Lung (tissue), 12 donors: Measurements from ENCODE around the gene GPATCH3. TPM values are rescaled to one million over a fixed set of nuclear protein-coding genes. Genes with fewer than 3 reads are reported as not detected.

Experiments used
- ATAC-seq: fragments of 200-7000 bp; cut with Tn5 transposase; one replicate; pipeline ENCODE4 v1.9.1; 2020; ENCODE audit warnings: moderate number of reproducible peaks; ENCODE audit not compliant: insufficient read depth, low FRiP score
- DNase-seq, 3 donors: peaks; one replicate each; pipeline ENCODE4 v3.0.0-alpha.2; 2013 to 2017
- H3K27ac ChIP-seq, 2 donors: one replicate each; pipeline ENCODE4 v1.5.1; 2013; ENCODE audit warnings: mild to moderate bottlenecking in 2 of 2, moderate library complexity in 2 of 2, control low read depth in 1 of 2, inconsistent platforms in 1 of 2, low read depth in 1 of 2, low read length in 1 of 2
- H3K27me3 ChIP-seq, 3 donors: one replicate each; pipeline ENCODE4 v1.5.1; 2013; ENCODE audit warnings: low read length in 2 of 3; ENCODE audit not compliant: control insufficient read depth in 3 of 3, insufficient read depth in 3 of 3
- H3K36me3 ChIP-seq, 4 donors: one replicate each; pipeline ENCODE4 v1.5.1; 2013; ENCODE audit warnings: low read length in 4 of 4, mild to moderate bottlenecking in 1 of 4, moderate library complexity in 1 of 4; ENCODE audit not compliant: control insufficient read depth in 4 of 4, insufficient read depth in 4 of 4
- H3K4me1 ChIP-seq, 5 donors: one replicate each; pipeline ENCODE4 v1.5.1; 2013; ENCODE audit warnings: low read length in 5 of 5, mild to moderate bottlenecking in 2 of 5, moderate library complexity in 1 of 5; ENCODE audit not compliant: control insufficient read depth in 5 of 5, insufficient read depth in 5 of 5
- H3K4me3 ChIP-seq: one replicate; pipeline ENCODE4 v1.5.1; 2013; ENCODE audit warnings: mild to moderate bottlenecking, control low read depth, moderate library complexity
- H3K9ac ChIP-seq, 2 donors: one replicate each; pipeline ENCODE4 v1.5.1; 2013; ENCODE audit warnings: low read length in 2 of 2, control low read depth in 1 of 2; ENCODE audit not compliant: insufficient read depth in 1 of 2
- H3K9me3 ChIP-seq, 4 donors: one replicate each; pipeline ENCODE4 v1.5.1; 2013; ENCODE audit warnings: low read length in 3 of 4, mild to moderate bottlenecking in 1 of 4, moderate library complexity in 1 of 4; ENCODE audit not compliant: control insufficient read depth in 4 of 4, insufficient read depth in 3 of 4
- WGBS, 2 donors: extraction: QIAGEN DNeasy Blood & Tissue Kit; methylation state at CpG; one replicate each; pipeline ENCODE4 v1.1.7; 2013; 5-methylcytosine and 5-hydroxymethylcytosine counted together
- polyA plus RNA-seq, 2 donors: library from polyadenylated mRNA; stranded (reverse); fragments of 200-250 nt; gene quantifications; one replicate each; pipeline ENCODE4 v1.2.1, GENCODE V29; 2013
- total RNA-seq, 2 donors: library from RNA; depleted of rRNA in 1 of 2; stranded (reverse); fragments of >200 nt in 1 of 2; gene quantifications; one replicate each; pipeline ENCODE4 v1.2.1, GENCODE V29; 2014 to 2021
- TF ChIP-seq, protein P1 (sequence below): IDR thresholded peaks from 2 replicates; pipeline ENCODE4 v1.5.1; 2012; ENCODE audit warnings: mild to moderate bottlenecking; ENCODE audit errors: control extremely low read depth, extremely low read depth
- donor health status: control.
- donor health status: control.
- donor health status: Bipolar disorder and iron deficiency.
- donor health status: healthy.
- donor health status: DM: yes; HTN: yes; CAD: no.

Gene GPATCH3
- total and polyA plus RNA-seq, 4 donors = 10.4 to 17.5 (median 14.1) TPM

DNA sequence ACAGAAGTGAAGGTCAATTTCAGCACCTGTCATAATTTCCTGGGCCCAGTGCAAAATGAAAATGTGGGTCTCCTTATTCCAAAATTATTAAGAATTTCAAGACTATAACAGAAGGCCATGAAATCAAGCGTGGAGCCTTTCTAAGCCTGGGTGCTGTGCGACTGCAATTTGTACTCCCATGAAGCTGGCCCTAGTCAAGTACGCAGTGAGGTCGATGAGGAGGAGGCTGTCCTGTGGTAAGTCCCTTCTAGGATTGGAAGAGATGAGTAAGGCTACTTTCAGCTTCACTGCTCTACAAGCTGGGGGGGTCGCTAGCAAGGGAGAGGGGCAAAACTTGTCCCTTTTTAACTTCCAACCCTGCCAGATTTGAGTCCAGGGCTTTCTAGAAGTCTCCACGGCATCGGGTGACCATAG lies 20.9 kb upstream of the GPATCH3 start:
- peaks cover 0 to 12% (median 9%) of the 10 kb centered on the region in 4 donors for H3K36me3 ChIP-seq
- ATAC-seq = no peak
- peak overlapping the region; percentile 13 for H3K4me3 ChIP-seq
- H3K9ac ChIP-seq = peak overlapping the region in 1 of 2 donors; percentile 86
- H3K9me3 ChIP-seq = no peaks in the 10 kb centered on the region
- 11 to 16% methylated on average over 7 of the region's 7 CpGs for WGBS, 2 donors
- no peaks in the 10 kb centered on the region for H3K27me3 ChIP-seq
- H3K27ac ChIP-seq = peak overlapping the region; percentile 73 to 78
- peaks cover 0 to 13% (median 8%) of the 10 kb centered on the region in 5 donors for H3K4me1 ChIP-seq
- DNase-seq = no peak
- TF ChIP-seq, protein P1, sequence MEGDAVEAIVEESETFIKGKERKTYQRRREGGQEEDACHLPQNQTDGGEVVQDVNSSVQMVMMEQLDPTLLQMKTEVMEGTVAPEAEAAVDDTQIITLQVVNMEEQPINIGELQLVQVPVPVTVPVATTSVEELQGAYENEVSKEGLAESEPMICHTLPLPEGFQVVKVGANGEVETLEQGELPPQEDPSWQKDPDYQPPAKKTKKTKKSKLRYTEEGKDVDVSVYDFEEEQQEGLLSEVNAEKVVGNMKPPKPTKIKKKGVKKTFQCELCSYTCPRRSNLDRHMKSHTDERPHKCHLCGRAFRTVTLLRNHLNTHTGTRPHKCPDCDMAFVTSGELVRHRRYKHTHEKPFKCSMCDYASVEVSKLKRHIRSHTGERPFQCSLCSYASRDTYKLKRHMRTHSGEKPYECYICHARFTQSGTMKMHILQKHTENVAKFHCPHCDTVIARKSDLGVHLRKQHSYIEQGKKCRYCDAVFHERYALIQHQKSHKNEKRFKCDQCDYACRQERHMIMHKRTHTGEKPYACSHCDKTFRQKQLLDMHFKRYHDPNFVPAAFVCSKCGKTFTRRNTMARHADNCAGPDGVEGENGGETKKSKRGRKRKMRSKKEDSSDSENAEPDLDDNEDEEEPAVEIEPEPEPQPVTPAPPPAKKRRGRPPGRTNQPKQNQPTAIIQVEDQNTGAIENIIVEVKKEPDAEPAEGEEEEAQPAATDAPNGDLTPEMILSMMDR = no peak

DNA sequence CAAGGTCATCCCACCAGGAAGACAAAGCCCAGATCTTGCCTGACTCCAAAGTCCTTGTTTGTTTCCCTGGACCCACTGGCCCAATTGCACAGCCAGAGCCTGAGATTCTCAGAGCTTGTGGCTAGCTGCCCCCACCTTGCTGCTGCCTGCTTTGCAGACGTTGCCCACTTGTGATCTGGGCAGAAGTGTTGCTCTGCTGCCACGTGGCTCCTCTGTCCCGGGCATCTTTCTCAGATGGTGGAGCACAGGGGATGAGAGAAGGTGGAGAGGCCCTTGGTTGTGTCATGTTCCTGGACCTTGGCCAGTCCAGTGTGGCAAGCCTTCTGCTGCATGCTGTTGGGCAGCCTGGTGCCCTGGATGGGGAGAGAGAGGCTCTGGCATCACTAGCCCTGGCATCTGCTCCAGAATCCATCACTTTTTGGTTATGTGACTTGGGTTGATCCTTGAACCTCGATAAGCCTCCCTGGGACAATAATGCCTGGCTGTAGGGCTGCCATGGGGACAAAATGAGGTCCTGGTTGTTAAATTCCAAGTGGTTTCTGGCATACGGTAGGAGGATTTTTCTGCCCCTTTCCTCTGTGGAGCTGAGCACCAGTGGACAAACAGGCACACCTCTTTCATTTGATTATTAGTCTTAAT lies 15.1 kb upstream of the GPATCH3 start:
- Histone ChIP-seq H3K36me3 (no peaks in the 10 kb centered on the region), H3K4me3 (no peak overlapping the region), H3K9me3 (no peaks in the 10 kb centered on the region), H3K4me1 (peaks cover 0 to 8% (median 0%) of the 10 kb centered on the region in 5 donors), H3K27me3 (no peaks in the 10 kb centered on the region), H3K9ac (no peak overlapping the region), H3K27ac (peak overlapping the region in 1 of 2 donors; percentile 47)
- TF ChIP-seq, protein P1 = no peak
- ATAC-seq (no peak), DNase-seq (no peak)
- 56 to 77% methylated on average over 5 of the region's 5 CpGs for WGBS, 2 donors

DNA sequence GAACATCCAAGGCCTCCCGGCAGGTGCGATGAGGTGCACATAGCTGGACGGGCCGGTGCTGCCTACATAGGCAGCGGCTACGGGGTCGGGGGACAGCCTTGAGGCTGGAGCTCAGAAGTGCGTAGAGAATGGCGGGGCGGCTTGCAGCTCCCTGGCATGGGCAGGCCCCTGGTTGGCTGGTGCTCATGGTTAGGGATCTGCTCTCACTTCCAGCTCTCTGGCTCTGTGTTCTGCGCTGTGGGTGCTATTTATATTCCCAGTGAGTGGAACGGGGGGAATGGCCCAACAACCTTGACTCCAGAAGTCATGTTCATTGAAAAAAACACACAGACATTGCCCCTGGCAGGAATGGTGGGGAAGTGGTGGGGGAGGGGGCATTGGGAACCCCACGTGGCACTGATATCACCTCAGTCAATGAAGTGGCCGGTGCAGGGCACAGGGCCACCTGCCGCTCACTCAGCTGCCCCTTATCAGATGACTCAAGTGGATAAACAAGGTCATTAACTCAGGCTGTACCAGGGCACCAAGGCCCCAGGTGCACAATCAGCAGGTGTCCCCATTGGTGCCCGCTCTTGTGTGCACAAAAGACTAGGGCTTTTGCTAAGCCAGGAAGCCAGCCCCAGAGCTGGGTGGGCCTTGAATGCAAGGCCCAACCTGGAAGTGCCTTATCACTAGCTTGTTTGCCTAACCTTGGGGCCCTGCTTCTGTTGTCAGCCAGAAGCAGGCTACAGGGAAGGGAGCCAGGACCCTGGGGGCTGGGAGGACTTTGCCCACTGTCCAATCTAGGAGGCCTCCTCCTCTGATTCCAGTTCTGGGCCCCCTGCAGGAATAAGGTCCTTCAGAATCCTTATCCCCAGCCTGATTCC lies 13.7 kb upstream of the GPATCH3 start, which contains the start of gene NR0B2:
Gene NR0B2, minus strand, starts transcription at position 222 of the 866 bp plus-strand sequence. Its CDS starts 35 bp downstream, at position 187.
- Histone ChIP-seq H3K9ac (peak within 1 kb of the TSS in 1 of 2 donors; percentile 23), H3K27me3 (no peaks in the 10 kb centered on the region), H3K4me3 (peak within 1 kb of the TSS; percentile 34), H3K9me3 (no peaks in the 10 kb centered on the region), H3K4me1 (peaks cover 0 to 8% (median 0%) of the 10 kb centered on the region in 5 donors), H3K27ac (peak within 1 kb of the TSS; percentile 83 to 86), H3K36me3 (no peaks in the 10 kb centered on the region)
- WGBS, 2 donors = 62 to 81% methylated on average over 16 of the region's 16 CpGs
- TF ChIP-seq, protein P1 = no peak
- DNase-seq = peak; percentile 55 to 80 (median 79)
- ATAC-seq = peak; percentile 75
